ENCODE results near the gene CBFB.

Gene CBFB

DNA sequence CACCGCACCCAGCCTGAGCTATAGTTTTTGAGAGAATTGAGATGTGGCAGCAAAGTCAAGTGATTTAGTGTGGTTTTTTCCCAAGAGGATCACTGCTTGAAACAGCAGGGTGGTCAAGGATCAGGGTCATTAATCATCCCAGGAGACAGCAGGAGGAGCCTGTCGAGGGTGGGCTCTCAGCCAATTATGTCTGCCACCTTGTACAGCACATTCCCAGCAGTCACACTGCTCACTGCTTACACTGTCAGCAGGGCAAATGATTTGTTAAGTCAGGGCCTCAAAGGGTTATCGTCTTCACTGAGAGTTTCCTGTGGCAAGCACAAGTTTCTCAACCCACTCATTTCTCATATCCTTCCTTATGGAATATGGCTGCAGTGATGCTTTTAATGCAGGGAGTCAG, 108.7 kb downstream of the CBFB start:
- no peak for DNase-seq

DNA sequence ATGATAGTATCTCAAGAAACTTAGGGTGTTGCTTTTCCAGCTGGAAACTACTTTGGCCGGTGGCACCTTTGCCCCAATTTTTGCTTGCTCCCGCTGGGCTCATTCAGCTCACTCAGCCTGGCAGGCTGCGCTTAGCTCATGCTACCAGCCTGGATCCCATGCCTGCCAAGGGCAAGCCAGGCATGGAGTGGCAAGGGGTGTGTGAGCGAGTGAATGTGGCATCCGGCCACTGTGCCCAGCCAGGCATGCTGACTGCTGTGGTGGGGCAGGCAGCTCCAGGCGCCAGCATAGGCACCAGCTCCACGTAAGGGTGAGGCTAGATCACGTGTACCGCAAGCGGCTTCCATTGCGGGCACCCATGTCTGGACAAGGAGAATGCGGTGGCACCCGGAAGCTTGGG, 112.4 kb downstream of the CBFB start:
- no peak for DNase-seq

DNA sequence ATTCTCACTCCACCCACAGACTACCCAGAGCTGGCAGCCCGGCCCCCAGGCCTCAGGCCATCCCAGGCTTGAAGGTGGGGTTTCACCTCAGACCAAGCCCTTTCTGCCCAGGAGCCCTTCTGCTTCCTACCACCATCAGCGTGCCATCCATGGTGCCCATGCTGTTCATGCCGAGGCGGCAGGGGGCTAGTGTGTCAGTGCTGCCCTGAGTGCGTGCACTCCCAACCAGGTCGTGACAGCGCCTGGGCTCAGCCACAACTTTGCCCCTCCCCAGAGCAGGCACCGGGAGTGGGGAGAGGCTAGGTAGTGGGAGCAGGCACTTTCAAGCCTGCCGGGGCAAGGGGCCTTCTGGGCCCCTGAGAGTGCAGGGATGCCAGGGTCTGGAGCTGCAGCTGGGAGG, 113.4 kb downstream of the CBFB start:
- DNase-seq: no peak

DNA sequence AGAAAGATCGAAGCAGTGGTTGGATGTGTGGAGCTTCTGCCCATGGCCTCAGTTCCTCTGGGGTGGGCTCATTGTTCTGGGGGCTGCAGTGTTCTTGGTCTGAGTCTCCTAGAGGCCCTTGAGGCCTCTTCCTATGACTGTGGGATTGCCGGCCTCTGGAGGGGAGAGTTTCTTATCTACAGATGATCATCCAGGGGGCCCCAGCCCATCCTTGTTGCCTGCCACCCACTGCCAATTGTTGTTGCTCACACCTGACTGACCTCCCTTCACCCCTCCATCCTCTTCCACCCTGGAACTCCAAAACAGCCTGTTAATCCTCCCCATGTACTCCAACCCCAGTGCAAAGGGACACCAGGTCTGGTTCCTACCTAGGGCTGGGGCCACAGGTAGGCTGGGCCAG, 116.0 kb downstream of the CBFB start:
- no peak for DNase-seq

DNA sequence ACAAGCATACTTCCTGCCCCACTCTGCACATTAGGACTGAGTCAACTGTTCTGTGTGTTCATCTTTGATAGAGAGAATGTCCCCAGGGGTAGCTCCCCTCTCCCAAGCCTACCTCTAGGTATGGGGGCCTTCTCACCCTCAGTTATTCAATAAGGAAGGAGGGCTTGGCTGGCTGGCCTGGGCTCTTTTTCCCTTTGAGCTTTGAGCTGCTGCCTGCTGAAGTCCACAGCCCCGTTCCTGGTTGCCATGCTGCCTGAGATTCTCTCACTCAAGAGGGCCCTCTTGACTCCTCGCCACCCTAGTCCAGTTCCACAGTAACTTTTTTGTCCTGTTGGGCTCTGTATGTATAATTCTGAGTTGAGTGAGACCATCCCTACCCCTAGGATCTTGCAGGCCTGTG, 116.8 kb downstream of the CBFB start:
- DNase-seq: no peak

DNA sequence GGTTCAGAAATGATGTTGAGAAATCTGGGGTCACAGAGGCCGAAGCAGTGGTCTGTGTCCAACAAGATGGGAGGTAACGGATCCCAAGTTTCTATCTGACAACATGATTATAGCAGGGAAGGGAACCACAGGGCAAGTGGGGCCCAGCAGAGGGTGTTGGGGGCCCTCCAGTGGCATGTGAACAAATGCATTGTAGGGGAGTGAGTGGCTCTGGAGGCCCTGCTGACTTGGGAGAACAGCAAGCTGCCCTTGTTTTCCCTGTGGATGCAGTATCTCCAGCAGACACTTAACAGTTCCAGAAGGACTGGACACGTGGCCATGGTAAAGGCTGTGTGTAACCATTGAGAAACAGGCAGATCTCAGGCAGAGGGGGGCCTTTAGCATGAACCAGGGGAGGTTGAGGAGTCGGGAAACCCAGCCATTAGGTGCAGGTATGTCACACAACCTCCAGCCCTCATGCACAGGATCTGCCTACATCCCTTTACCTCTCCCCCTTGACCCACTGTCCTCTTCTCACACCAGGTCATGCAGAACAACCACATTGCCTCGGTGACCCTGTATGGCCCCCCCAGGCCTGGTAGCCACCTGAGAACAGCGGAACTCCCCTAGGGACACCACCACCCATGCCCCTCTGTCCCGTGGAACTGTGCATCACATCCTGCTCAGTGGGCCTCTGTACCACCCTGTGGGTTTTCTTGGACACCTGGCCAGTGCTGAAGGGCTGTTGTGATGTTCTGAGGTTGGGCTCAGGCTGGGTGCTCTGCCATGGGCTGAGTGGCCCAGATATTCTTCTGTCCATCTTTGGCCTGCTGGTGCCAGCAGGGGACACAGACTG, 117.8 kb downstream of the CBFB start:
- DNase-seq: no peak

DNA sequence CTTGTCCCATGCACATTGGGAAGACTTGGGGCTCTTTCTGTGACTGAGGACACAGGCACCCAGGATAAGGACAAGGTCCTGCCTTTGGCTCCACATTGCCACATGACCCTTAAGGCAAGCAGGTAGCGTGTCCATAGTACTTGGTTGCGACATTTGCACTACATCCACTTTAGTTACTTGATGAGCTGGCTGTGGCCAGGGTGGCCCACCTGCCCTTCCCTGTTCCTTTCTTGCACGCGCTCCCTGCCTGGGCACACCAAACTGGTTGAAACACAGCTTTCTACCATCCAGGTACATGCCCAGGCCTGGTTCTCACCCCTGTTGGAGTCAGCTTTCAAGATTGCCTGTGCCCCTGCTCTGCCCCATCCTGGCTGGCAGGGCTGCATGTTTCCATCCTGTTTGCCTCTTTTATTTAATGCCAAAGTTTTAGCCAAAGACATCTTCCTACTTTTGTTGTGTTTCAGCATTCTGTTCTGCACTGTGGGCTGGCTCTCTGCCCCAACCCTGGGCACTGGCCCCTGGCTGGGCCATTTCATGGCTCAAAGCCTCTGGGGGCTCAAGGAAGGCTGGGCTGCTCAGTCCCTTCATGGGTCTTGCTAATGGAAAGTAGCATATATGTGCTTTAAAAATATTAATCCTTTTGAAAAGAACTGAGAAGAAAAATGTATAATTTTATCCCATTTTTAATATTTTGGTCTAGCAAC, 118.6 kb downstream of the CBFB start:
- no peak for DNase-seq

DNA sequence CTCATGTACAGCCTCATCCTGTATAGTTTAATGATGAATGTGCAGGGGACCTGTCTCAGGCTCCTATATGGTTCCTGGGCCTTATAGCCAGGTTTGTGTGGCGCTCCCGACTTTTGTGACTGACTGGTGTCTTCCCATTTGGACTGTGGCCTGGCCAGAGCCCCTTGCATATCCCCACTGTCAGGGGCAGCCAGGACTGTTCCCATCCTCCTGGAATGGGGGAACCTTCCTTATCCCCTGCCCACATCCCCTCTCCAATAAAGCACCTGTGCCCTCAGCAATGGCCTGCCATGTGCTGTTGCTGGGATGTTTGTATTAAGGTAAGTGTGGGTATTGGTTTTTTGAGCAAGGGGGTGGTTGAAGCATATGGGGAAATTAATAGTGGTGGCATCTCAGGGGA, 119.3 kb downstream of the CBFB start:
- no peak for DNase-seq

DNA sequence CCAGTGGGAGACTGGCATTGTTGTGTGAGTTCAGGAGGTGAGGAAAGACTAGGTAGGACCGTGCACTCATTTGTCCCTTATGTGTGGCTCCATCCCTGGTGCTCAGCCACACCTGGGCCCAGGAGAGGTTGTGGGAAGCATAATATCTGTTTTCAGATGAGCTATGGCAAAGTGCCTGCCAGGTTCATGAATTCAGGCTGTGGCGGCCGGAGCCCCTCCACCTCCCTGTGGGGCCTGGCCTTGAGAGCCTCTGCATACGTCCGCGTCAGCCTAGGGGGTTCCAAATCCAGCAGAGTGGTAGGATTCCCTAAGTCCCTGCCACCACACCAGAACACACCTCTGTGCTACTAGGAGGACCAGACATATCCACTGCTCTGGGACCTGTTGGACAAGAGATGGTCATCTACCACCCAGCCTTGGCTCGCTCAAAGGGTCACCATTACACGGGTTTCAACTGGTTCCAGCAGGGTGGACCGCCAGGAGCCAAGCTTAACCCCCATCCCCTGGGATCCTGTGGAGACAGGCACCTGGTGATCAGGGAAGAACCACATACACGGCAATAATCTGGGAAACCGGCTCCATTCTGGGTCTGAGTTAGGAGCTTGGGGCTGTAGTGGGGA, 119.8 kb downstream of the CBFB start:
- no peak for DNase-seq

DNA sequence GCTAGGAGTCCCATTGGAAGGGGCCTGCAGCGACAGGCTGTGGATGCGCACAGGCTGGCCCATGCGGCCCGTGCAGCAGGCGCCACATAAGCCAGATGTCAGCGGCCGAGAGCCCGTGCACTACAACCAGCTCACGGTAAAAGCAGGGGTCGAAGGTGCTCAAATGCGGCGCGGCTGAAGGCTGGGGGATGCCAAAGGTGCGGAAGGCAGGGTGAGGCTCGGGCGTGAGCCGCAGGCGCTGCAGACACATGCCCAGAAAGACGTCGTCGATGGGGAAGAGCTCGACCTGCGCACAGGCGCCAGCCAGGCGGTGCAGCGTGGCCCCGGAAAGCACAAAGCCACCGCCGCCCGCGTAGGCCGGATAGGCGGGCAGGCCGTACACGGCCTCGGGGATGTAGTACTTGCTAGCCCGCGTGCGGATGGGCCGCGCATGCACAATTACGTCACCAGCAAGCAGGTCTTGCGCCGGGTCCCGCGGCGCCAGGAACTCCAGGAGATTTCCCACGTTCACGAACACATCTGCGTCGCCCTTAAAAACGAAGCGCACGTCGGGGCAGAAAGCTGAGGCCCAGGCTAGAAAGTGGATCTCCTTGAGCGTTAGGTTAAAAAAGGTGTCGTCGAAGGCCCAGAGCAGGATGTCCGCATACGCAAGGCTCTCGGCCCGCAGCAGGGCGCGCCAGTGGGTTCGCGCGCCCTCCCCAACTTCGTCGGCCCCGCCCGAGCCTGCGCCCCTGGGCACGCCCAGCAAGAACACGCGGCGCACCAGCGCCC, 120.5 kb downstream of the CBFB start:
- no peak for DNase-seq

DNA sequence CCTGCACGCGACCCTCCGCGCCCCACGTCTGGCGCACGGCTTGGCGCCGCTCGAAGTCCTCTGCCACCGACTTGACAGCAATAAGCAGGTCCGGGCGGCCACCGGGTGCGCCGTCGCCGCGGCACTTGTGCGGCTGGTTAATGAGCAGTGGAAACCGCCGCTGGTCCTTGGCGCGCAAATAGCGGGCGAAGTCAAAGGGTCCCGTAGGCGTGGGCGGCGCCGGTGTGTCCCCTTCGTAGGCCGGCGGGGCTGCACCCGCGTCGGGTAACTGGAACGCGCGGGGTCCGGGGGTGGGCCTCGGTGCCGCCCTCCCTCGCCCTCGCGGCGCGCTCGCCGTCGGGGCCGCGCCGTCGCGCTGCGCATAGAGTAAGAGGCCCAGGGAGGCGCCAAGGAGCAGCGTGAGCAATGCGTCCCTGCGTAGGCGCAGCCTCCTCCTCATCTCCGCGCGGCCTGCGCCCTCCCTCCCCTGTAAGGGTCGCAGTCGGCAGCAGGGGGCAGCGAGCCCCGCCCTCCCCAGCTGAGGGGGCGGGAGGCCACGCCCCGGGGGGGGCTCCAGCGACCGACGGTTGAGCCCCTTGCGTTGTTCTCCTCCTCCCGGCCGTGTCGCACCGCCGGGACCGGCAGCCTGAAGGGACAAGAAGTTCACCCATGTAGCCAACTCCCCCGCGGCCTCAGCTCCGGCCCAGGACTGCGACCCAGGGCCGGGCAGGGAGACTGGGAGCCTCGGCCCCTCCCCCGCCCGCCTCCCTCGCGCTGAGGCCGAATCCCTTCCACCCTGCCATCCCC, 121.3 kb downstream of the CBFB start:
- DNase-seq: peak; percentile 77
